Activated naive CD4-positive, alpha-beta T cell treated with anti-CD3 and anti-CD28 coated beads, Interleukin-2, amount 10 ng/mL, durations not matched to agents 7 days and 5 days (primary cell): ENCODE results near the gene VWCE.
A peak's percentile ranks its signal among the peaks of the same experiment; 100 is the strongest.

Source experiments
- CTCF ChIA-PET: fragments of 350-600 bp; sonication (Branson Sonifier 250); formaldehyde crosslinking; loops from one replicate; lab custom pipeline; 2021; ENCODE audit warnings: antibody characterized with exemption; lab: Charles Lee
- DNase-seq: peaks from one replicate; pipeline ENCODE4 v3.0.0-alpha.2; 2020
- H3K27ac Mint-ChIP-seq: one replicate; pipeline ENCODE4 v1.8.0; 2021; ENCODE audit warnings: mild to moderate bottlenecking, moderate library complexity, mixed read lengths
- H3K27me3 Mint-ChIP-seq: one replicate; pipeline ENCODE4 v1.8.0; 2021; ENCODE audit warnings: mild to moderate bottlenecking, mixed read lengths
- H3K36me3 Mint-ChIP-seq: one replicate; pipeline ENCODE4 v1.8.0; 2021; ENCODE audit warnings: mixed read lengths
- H3K4me1 Mint-ChIP-seq: one replicate; pipeline ENCODE4 v1.8.0; 2021; ENCODE audit warnings: mixed read lengths
- H3K4me3 Mint-ChIP-seq: one replicate; pipeline ENCODE4 v1.8.0; 2021; ENCODE audit warnings: mild to moderate bottlenecking, moderate library complexity, mixed read lengths
- H3K9me3 Mint-ChIP-seq: one replicate; pipeline ENCODE4 v1.8.0; 2021; ENCODE audit warnings: mixed read lengths

The VWCE gene

GRCh38 chr11:61294717-61295595 is at the start of gene VWCE:
Gene VWCE (minus strand): TSS chr11:61295316. CDS start chr11:61295037, 279 bp downstream.
- Mint-ChIP-seq H3K9me3 (no peaks in the 10 kb centered on the region), H3K27me3 (peaks cover 43% of the 10 kb centered on the region), H3K4me1 (peaks cover 37% of the 10 kb centered on the region), H3K27ac (no peak within 1 kb of the TSS), H3K4me3 (peak within 1 kb of the TSS; percentile 77), H3K36me3 (peaks cover 26% of the 10 kb centered on the region)
- DNase-seq = peak; percentile 81
- CTCF ChIA-PET = interaction anchor here (1.0 to 3.8 kb wide), 7 partner anchors 14 to 91 kb away, joined by 3 to 21 read pairs (median 8); no protein-coding TSS in a partner anchor

- H3K4me3 Mint-ChIP-seq = no peak overlapping the region
- H3K4me1 Mint-ChIP-seq = no peaks in the 10 kb centered on the region
- peaks cover 6% of the 10 kb centered on the region for H3K36me3 Mint-ChIP-seq
- CTCF ChIA-PET = no interaction called here
- H3K27ac Mint-ChIP-seq = no peak overlapping the region
- no peaks in the 10 kb centered on the region for H3K9me3 Mint-ChIP-seq
- no peak for DNase-seq
- no peaks in the 10 kb centered on the region for H3K27me3 Mint-ChIP-seq
These were observed 49.0 kb upstream of the VWCE start for GRCh38 chr11:61343792-61344745.

- no peaks in the 10 kb centered on the region for H3K4me1 Mint-ChIP-seq
- no peak for DNase-seq
- CTCF ChIA-PET = interaction anchor here (0.8 to 9.9 kb wide), 2 partner anchors 20 to 42 kb away, joined by 3 to 309 read pairs; partner anchors contain the start of gene TMEM138
- no peak overlapping the region for H3K4me3 Mint-ChIP-seq
- no peaks in the 10 kb centered on the region for H3K9me3 Mint-ChIP-seq
- H3K27ac Mint-ChIP-seq = no peak overlapping the region
- peaks cover 4% of the 10 kb centered on the region for H3K36me3 Mint-ChIP-seq
- H3K27me3 Mint-ChIP-seq = no peaks in the 10 kb centered on the region
These were observed 47.2 kb upstream of the VWCE start for GRCh38 chr11:61342207-61342803.

- H3K4me3 Mint-ChIP-seq = no peak overlapping the region
- H3K27ac Mint-ChIP-seq = no peak overlapping the region
- peaks cover 5% of the 10 kb centered on the region for H3K4me1 Mint-ChIP-seq
- no peak for DNase-seq
- CTCF ChIA-PET = interaction anchor here (0.8 to 9.9 kb wide), 2 partner anchors 21 to 43 kb away, joined by 3 to 309 read pairs; partner anchors contain the start of gene TMEM138
- no peaks in the 10 kb centered on the region for H3K9me3 Mint-ChIP-seq
- H3K27me3 Mint-ChIP-seq = no peaks in the 10 kb centered on the region
- H3K36me3 Mint-ChIP-seq = peaks cover 4% of the 10 kb centered on the region
These were observed 46.6 kb upstream of the VWCE start for GRCh38 chr11:61341706-61342105.

GRCh38 chr11:61340979-61341378 is 45.9 kb upstream of the VWCE start:
- DNase-seq = no peak
- H3K9me3 Mint-ChIP-seq = no peaks in the 10 kb centered on the region
- H3K27me3 Mint-ChIP-seq = no peaks in the 10 kb centered on the region
- CTCF ChIA-PET = interaction anchor here (9.9 kb wide), 1 partner anchor 44 kb away, joined by 309 read pairs; no protein-coding TSS in a partner anchor
- no peak overlapping the region for H3K27ac Mint-ChIP-seq
- H3K36me3 Mint-ChIP-seq = peaks cover 3% of the 10 kb centered on the region
- no peak overlapping the region for H3K4me3 Mint-ChIP-seq
- peaks cover 12% of the 10 kb centered on the region for H3K4me1 Mint-ChIP-seq

- H3K9me3 Mint-ChIP-seq = no peaks in the 10 kb centered on the region
- H3K27me3 Mint-ChIP-seq = no peaks in the 10 kb centered on the region
- peaks cover 22% of the 10 kb centered on the region for H3K4me1 Mint-ChIP-seq
- no peak overlapping the region for H3K27ac Mint-ChIP-seq
- DNase-seq = no peak
- CTCF ChIA-PET = interaction anchor here (9.9 kb wide), 1 partner anchor 45 kb away, joined by 309 read pairs; no protein-coding TSS in a partner anchor
- H3K4me3 Mint-ChIP-seq = no peak overlapping the region
- H3K36me3 Mint-ChIP-seq = peaks cover 2% of the 10 kb centered on the region
These were observed 44.4 kb upstream of the VWCE start for GRCh38 chr11:61339490-61339878.

- no peak overlapping the region for H3K27ac Mint-ChIP-seq
- DNase-seq = no peak
- H3K27me3 Mint-ChIP-seq = no peaks in the 10 kb centered on the region
- H3K36me3 Mint-ChIP-seq = peaks cover 2% of the 10 kb centered on the region
- CTCF ChIA-PET = interaction anchor here (3.4 to 9.9 kb wide), 3 partner anchors 22 to 53 kb away, joined by 48 to 309 read pairs (median 73); partner anchors contain the start of genes CYB561A3, TMEM138 and TMEM216
- H3K4me3 Mint-ChIP-seq = no peak overlapping the region
- peaks cover 28% of the 10 kb centered on the region for H3K4me1 Mint-ChIP-seq
- no peaks in the 10 kb centered on the region for H3K9me3 Mint-ChIP-seq
These were observed 43.8 kb upstream of the VWCE start for GRCh38 chr11:61338783-61339489.

GRCh38 chr11:61337706-61338470 is 42.8 kb upstream of the VWCE start:
- no peaks in the 10 kb centered on the region for H3K27me3 Mint-ChIP-seq
- no peak for DNase-seq
- peaks cover 2% of the 10 kb centered on the region for H3K36me3 Mint-ChIP-seq
- no peaks in the 10 kb centered on the region for H3K9me3 Mint-ChIP-seq
- no peak overlapping the region for H3K4me3 Mint-ChIP-seq
- H3K4me1 Mint-ChIP-seq = peaks cover 36% of the 10 kb centered on the region
- CTCF ChIA-PET = interaction anchor here (2.3 to 9.9 kb wide), 6 partner anchors 17 to 179 kb away, joined by 15 to 309 read pairs (median 37); partner anchors contain the start of genes CYB561A3, TMEM138 and TMEM216
- H3K27ac Mint-ChIP-seq = no peak overlapping the region

GRCh38 chr11:61336171-61336935 is 41.2 kb upstream of the VWCE start:
- peaks cover 48% of the 10 kb centered on the region for H3K4me1 Mint-ChIP-seq
- peak; percentile 88 for DNase-seq
- H3K4me3 Mint-ChIP-seq = no peak overlapping the region
- CTCF ChIA-PET = interaction anchor here (0.7 to 9.9 kb wide), 30 partner anchors 9 to 181 kb away, joined by 3 to 309 read pairs (median 6); partner anchors contain the start of genes CPSF7, CYB561A3, SDHAF2 and TMEM138
- H3K9me3 Mint-ChIP-seq = no peaks in the 10 kb centered on the region
- peaks cover 14% of the 10 kb centered on the region for H3K36me3 Mint-ChIP-seq
- H3K27me3 Mint-ChIP-seq = no peaks in the 10 kb centered on the region
- peak overlapping the region; percentile 88 for H3K27ac Mint-ChIP-seq

GRCh38 chr11:61335355-61335710 is 40.2 kb upstream of the VWCE start:
- CTCF ChIA-PET = interaction anchor here (0.6 to 9.9 kb wide), 18 partner anchors 8 to 182 kb away, joined by 3 to 309 read pairs (median 10); partner anchors contain the start of genes CPSF7, CYB561A3, TMEM138 and TMEM216
- no peaks in the 10 kb centered on the region for H3K27me3 Mint-ChIP-seq
- peak overlapping the region; percentile 88 for H3K27ac Mint-ChIP-seq
- no peak for DNase-seq
- H3K4me3 Mint-ChIP-seq = no peak overlapping the region
- peaks cover 56% of the 10 kb centered on the region for H3K4me1 Mint-ChIP-seq
- H3K36me3 Mint-ChIP-seq = peaks cover 15% of the 10 kb centered on the region
- H3K9me3 Mint-ChIP-seq = no peaks in the 10 kb centered on the region

- Mint-ChIP-seq H3K27me3 (no peaks in the 10 kb centered on the region), H3K4me1 (peaks cover 62% of the 10 kb centered on the region), H3K27ac (peak overlapping the region; percentile 97), H3K4me3 (peak overlapping the region; percentile 93), H3K9me3 (no peaks in the 10 kb centered on the region), H3K36me3 (peaks cover 20% of the 10 kb centered on the region)
- CTCF ChIA-PET = interaction anchor here (0.6 to 9.9 kb wide), 12 partner anchors 13 to 182 kb away, joined by 3 to 309 read pairs (median 8); partner anchors contain the start of genes CPSF7, CYB561A3, TMEM138 and TMEM216
- no peak for DNase-seq
These were observed 39.6 kb upstream of the VWCE start for GRCh38 chr11:61334434-61335354.
